B cell (primary cell): ENCODE results near the gene OPN5.

ENCODE experiments used
- CTCF ChIP-seq: fragments of 200-600 bp; IDR thresholded peaks from one replicate; pipeline ENCODE4 v1.8.0; 2022; ENCODE audit warnings: antibody characterized with exemption, mild to moderate bottlenecking
- EZH2 ChIP-seq: IDR thresholded peaks from 2 replicates; pipeline ENCODE4 v1.6.1; 2012; ENCODE audit warnings: borderline replicate concordance, low read depth, mild to moderate bottlenecking, moderate library complexity, low read length; ENCODE audit not compliant: insufficient read depth, poor library complexity, severe bottlenecking

GRCh38 chr6:47817749-47818148 is 35.9 kb downstream of the OPN5 start:
- TF ChIP-seq CTCF = no peak
- no peak for TF ChIP-seq EZH2
